Esophagus mucosa (tissue), 1 donor: ENCODE results near the gene NCOA1. TPM values are rescaled to one million over a fixed set of nuclear protein-coding genes. Genes with fewer than 3 reads are reported as not detected.
"Not testable (repeated sequence)": the region's sequence is repeated elsewhere in the genome, so short reads cannot be mapped to it uniquely, and the experiment has no call there.

Source experiments
- ATAC-seq: fragments of 200-7000 bp; cut with Tn5 transposase; one replicate; pipeline ENCODE4 v1.9.1; 2020
- total RNA-seq: library from RNA; stranded (reverse); gene quantifications from one replicate; pipeline ENCODE4 v1.2.4, GENCODE V29; 2023
- donor health status: DM: yes; HTN: yes; CAD: no.

Gene NCOA1
- total RNA-seq, 1 donor from 2014 or later = 27.9 TPM

DNA sequence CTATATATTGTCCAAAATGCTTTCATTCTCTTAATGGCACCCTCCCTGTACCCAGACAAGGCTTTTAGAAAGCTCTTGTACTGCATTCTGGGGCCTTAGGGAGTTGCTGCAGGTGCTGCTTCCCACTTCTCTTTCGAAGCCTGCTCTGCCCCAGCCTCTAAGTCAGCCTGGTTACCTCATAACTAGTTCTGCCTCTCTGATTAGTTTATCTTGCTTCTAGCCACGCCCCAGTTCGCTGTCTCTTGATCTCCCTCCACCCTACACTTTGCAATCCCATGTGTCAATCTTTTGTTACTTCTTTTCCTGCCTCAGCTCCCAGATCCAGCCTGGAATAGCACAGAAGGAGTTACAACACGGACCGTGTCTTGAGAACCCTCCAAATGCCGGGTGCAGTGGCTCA, 13.8 kb upstream of the NCOA1 start:
- ATAC-seq = peak; percentile 15

- peak; percentile 76 for ATAC-seq
Measured at GRCh38 chr2:24478243-24478642, 12.8 kb upstream of the NCOA1 start.

GRCh38 chr2:24480245-24480644, 10.8 kb upstream of the NCOA1 start:
- no peak for ATAC-seq

DNA sequence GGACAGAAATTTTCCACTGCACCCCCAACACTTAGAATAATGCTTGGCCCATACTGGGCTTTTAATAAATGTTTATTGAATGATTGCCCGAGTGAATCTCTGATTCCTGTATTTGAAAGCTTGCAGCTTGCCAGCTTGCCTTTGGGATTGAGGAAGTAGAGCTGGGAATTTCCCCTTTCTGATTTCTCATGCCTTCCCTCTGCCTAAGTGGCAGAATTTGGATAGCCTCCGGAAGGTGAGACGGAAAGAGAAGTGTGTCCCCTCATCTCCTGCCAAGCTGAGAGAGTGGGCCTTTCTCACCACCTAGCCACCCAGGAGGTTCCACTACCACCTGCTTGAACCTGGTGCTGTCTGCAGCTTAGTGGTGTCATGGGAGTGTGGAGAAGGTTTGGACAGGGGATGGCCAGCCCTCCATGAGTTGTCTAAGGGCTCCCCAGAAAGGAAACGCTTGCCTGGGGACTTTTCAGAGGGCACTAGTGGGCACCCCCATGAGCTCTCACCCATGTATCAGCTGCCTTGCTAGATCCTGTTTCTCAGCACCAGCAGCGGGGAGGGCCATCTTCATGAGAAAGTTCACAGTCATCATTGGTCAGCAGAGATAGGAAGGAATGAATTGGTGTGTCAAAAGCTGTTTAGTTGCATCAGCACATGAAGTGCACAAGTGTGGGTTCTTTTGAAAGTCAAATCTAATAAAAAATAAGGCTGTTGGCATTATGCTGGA, 8.6 kb upstream of the NCOA1 start:
- ATAC-seq = peak; percentile 48

GRCh38 chr2:24482972-24483300, 8.1 kb upstream of the NCOA1 start:
- ATAC-seq = no peak

DNA sequence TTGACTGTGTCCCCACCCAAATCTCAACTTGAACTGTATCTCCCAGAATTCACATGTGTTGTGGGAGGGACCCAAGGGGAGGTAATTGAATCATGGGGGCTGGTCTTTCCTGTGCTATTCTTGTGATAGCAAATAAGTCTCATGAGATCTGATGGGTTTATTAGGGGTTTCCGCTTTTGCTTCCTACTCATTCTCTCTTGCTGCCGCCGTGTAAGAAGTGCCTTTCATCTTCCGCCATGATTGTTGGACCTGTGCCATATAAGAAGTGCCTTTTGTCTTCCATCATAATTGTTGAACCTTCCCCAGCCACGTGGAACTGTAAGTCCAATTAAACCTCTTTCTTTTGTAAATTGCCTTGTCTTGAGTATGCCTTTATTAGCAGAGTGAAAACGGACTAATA, 6.4 kb upstream of the NCOA1 start:
- ATAC-seq = not testable (repeated sequence)

- ATAC-seq = no peak
Measured at GRCh38 chr2:24485197-24485596, 5.9 kb upstream of the NCOA1 start.

DNA sequence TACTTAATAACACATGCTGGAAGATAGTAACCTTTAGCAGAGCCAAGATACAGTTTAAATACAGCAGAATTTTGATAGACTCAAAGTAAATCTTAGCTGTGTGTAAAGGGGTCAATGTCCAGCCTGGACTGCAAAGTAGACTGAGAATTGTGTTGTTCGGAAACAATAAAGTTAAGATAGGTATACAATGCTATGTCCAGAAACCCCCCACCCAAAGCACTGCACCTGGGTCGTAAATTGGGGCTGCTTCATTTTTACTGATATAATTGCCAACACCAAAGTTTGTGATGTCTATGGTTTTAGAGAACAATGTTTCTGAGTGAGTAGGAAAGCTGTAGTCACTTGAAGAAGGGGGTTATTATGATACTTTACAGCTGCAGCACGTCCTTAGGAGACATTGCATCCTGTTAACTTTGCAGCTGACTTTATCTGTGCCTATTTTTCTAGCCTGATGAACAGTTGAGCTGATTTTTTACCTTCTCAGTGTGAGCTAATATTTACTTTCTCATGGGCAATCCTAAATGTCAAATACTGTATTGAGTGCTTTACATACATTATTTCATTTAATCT, 4.3 kb upstream of the NCOA1 start:
- ATAC-seq = no peak

- ATAC-seq = no peak
Measured at GRCh38 chr2:24489465-24490180, 1.4 kb upstream of the NCOA1 start.

GRCh38 chr2:24490181-24490689, 819 bp upstream of the NCOA1 start:
- ATAC-seq = peak; percentile 58

GRCh38 chr2:24491542-24492420, 727 bp downstream of the NCOA1 start:
- peak; percentile 25 for ATAC-seq

DNA sequence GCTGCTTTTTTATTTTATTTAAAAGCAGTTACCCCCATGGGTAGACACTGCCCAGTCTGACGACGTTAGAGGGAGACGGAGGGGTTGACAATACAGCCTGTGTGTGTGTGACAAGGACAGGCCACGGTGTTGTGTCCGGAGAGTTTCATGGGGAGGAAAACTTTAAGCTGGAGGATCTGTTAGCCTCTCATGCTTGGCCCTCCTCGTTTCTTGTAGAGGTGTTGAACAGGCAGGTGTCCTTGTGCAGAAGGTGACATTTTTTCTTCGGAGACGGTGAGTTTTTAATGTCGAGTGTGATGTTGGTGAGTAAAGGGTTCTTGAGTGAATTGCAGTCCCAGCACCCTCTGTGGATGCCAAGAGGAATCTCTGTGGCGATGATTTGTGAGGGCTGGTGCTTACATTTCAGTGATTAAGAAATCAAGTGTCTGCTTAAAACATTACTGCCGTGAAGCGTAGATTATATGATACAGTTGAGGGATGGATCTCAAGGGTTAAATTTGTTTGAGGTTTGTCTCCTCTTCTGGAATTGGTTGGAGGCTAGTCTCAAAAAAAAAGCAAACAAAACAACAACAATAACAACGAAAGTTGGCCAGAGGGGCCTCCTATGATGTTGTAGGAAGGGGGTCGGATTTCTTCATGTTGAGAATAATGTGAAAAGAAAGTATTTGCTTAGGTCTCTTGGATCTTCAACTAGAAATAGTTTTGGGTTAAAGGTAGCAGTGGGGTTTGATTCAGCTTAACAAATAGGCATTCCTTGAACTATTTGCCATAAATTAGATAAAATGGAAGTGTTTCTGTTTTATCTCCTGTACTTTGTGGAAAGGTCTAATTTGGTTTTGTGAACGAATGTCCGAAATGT, 1.6 kb downstream of the NCOA1 start:
- no peak for ATAC-seq

DNA sequence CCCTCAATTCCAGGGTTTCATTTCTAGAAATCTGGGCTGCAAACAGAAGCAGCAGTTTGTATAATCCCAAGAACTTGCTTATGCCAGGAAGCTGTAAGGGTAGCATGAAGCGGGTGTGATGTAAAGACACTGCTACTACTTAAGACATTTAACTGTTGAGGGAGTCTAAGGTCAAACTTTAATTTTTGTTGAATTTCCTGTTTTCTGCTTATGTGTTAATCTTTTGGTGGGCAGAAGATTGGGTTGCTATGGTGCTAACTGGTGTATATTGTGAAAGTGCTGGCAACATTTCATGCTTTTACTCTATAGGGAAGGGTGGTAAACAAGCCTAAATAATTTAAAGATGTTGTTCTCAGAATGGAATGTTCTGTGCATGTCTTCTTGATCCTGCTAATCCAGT, 2.7 kb downstream of the NCOA1 start:
- ATAC-seq = no peak

DNA sequence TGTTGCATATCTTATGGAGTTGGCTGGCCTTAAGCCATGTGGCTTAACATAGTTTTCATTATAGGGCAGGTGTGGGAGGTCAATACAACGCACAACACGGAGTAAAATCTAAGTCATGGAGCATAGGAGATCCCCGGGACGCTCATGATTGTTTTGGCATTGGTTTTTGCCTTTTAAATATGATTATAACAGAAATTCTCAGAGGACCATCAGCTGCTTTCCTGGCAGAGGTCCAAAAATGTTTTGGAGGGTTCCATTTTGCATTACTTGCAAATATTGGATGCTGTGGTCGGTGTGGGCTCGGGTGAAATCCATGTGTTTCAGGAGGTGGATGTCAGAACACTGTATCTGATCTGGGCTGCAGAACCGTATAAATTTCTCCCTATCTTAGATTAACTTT, 3.4 kb downstream of the NCOA1 start:
- no peak for ATAC-seq

- no peak for ATAC-seq
Measured at GRCh38 chr2:24495451-24495850, 4.4 kb downstream of the NCOA1 start.

DNA sequence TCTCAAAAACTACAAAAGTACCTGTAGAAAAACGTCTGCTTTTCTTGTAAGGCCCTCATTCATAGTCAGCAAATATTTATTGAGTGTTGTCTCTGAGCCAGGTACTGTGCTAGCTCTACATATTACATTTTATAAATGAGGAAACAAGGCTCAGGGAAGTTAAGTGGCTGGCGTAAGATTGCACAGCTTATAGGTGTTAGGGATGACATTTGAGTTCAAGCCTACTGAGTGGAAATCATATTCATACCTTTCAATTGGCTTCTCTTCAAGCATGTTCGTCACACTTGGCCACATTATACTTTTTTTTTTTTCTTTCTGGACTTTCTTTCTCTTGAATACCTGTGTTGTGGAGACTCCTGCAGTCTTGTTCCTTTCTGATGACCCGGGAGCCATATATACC, 5.9 kb downstream of the NCOA1 start:
- ATAC-seq = peak; percentile 24

DNA sequence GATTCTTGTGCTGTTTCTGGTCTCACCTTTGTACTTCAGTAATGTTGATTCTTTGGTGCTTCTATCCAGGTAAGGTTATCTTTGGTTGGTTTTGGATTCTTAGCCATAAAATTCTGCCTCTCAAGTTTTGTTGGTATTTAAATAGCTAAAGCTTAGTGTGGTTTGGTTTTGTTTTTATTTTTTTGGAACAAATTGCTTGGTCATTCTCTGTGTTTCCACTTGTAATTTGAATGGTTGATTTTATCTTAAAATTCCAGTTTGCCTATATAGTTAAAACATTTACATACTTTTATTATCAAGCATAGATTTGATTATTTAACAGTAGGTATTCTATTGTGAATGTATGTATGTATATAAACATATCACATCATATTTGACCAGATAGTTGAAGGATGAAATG, 6.6 kb downstream of the NCOA1 start:
- no peak for ATAC-seq

GRCh38 chr2:24498121-24498520, 7.1 kb downstream of the NCOA1 start:
- ATAC-seq = no peak

DNA sequence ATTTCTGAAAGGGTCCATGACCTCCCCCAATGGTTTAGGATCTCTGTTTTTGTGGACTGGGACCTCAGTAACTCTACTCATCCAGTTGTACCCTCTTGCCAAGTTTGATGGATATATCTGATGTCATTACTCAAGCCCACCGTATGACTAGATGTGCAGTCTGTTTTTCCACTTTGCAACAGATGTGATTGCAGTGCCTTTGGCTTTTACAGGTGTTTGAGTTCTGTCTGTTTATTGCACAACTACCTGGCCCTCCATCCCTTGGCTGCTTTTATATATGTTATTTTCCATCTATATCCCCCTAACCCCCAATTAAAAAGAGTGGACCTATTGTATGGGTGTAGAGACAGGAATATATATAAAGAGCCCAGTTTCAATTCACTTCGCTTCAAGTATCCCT, 10.8 kb downstream of the NCOA1 start:
- no peak for ATAC-seq

- ATAC-seq = peak; percentile 64
Measured at GRCh38 chr2:24505534-24506275, 14.7 kb downstream of the NCOA1 start.

- no peak for ATAC-seq
Measured at GRCh38 chr2:24507549-24507948, 16.5 kb downstream of the NCOA1 start.
